ENCODE measurements around the gene KANSL1.

Gene KANSL1

GRCh38 chr17:46170639-46171429, 22.4 kb downstream of the KANSL1 start:
- H3K4me1 ChIP-seq (ENCODE audit: control insufficient read depth, insufficient read depth, low read length, poor library complexity, severe bottlenecking), result peaks cover 8% of the 10 kb centered on the region
- H3K9me3 ChIP-seq (ENCODE audit: control insufficient read depth, low read length), result no peaks in the 10 kb centered on the region
- no peak for DNase-seq
- no peak overlapping the region for H3K27ac ChIP-seq (ENCODE audit: insufficient read depth, low read length, poor library complexity, severe bottlenecking)
- H3K36me3 ChIP-seq (ENCODE audit: control insufficient read depth, insufficient read depth, low read length), result peaks cover 19% of the 10 kb centered on the region
- no peaks in the 10 kb centered on the region for H3K27me3 ChIP-seq (replicated peaks; ENCODE audit: control insufficient read depth, insufficient read depth, low read length, poor library complexity, severe bottlenecking)
- no peak overlapping the region for H3K4me3 ChIP-seq (ENCODE audit: insufficient read depth, low read depth, low read length, poor library complexity, severe bottlenecking)

GRCh38 chr17:46169913-46170638, 23.2 kb downstream of the KANSL1 start:
- DNase-seq, result no peak
- Histone ChIP-seq H3K4me3 (ENCODE audit: insufficient read depth, low read depth, low read length, poor library complexity, severe bottlenecking) (no peak overlapping the region), H3K9me3 (ENCODE audit: control insufficient read depth, low read length) (no peaks in the 10 kb centered on the region), H3K4me1 (ENCODE audit: control insufficient read depth, insufficient read depth, low read length, poor library complexity, severe bottlenecking) (peaks cover 8% of the 10 kb centered on the region), H3K27ac (ENCODE audit: insufficient read depth, low read length, poor library complexity, severe bottlenecking) (no peak overlapping the region), H3K36me3 (ENCODE audit: control insufficient read depth, insufficient read depth, low read length) (peaks cover 19% of the 10 kb centered on the region), H3K27me3 (replicated peaks; ENCODE audit: control insufficient read depth, insufficient read depth, low read length, poor library complexity, severe bottlenecking) (no peaks in the 10 kb centered on the region)

- no peak overlapping the region for H3K27ac ChIP-seq (ENCODE audit: insufficient read depth, low read length, poor library complexity, severe bottlenecking)
- no peak for DNase-seq
- H3K4me3 ChIP-seq (ENCODE audit: insufficient read depth, low read depth, low read length, poor library complexity, severe bottlenecking), result no peak overlapping the region
- no peaks in the 10 kb centered on the region for H3K9me3 ChIP-seq (ENCODE audit: control insufficient read depth, low read length)
- no peaks in the 10 kb centered on the region for H3K27me3 ChIP-seq (replicated peaks; ENCODE audit: control insufficient read depth, insufficient read depth, low read length, poor library complexity, severe bottlenecking)
- H3K4me1 ChIP-seq (ENCODE audit: control insufficient read depth, insufficient read depth, low read length, poor library complexity, severe bottlenecking), result peaks cover 21% of the 10 kb centered on the region
- peaks cover 19% of the 10 kb centered on the region for H3K36me3 ChIP-seq (ENCODE audit: control insufficient read depth, insufficient read depth, low read length)
These were observed 25.2 kb downstream of the KANSL1 start for GRCh38 chr17:46167826-46168569.

- DNase-seq, result no peak
- H3K27me3 ChIP-seq (replicated peaks; ENCODE audit: control insufficient read depth, insufficient read depth, low read length, poor library complexity, severe bottlenecking), result no peaks in the 10 kb centered on the region
- H3K4me3 ChIP-seq (ENCODE audit: insufficient read depth, low read depth, low read length, poor library complexity, severe bottlenecking), result no peak overlapping the region
- H3K9me3 ChIP-seq (ENCODE audit: control insufficient read depth, low read length), result no peaks in the 10 kb centered on the region
- H3K27ac ChIP-seq (ENCODE audit: insufficient read depth, low read length, poor library complexity, severe bottlenecking), result no peak overlapping the region
- peaks cover 22% of the 10 kb centered on the region for H3K4me1 ChIP-seq (ENCODE audit: control insufficient read depth, insufficient read depth, low read length, poor library complexity, severe bottlenecking)
- H3K36me3 ChIP-seq (ENCODE audit: control insufficient read depth, insufficient read depth, low read length), result peaks cover 19% of the 10 kb centered on the region
These were observed 26.0 kb downstream of the KANSL1 start for GRCh38 chr17:46167267-46167666.

- H3K27ac ChIP-seq (ENCODE audit: insufficient read depth, low read length, poor library complexity, severe bottlenecking), result no peak overlapping the region
- no peaks in the 10 kb centered on the region for H3K9me3 ChIP-seq (ENCODE audit: control insufficient read depth, low read length)
- DNase-seq, result no peak
- H3K36me3 ChIP-seq (ENCODE audit: control insufficient read depth, insufficient read depth, low read length), result peaks cover 16% of the 10 kb centered on the region
- H3K4me3 ChIP-seq (ENCODE audit: insufficient read depth, low read depth, low read length, poor library complexity, severe bottlenecking), result no peak overlapping the region
- no peaks in the 10 kb centered on the region for H3K27me3 ChIP-seq (replicated peaks; ENCODE audit: control insufficient read depth, insufficient read depth, low read length, poor library complexity, severe bottlenecking)
- peaks cover 27% of the 10 kb centered on the region for H3K4me1 ChIP-seq (ENCODE audit: control insufficient read depth, insufficient read depth, low read length, poor library complexity, severe bottlenecking)
These were observed 26.5 kb downstream of the KANSL1 start for GRCh38 chr17:46166692-46167249.

GRCh38 chr17:46163929-46164594, 29.2 kb downstream of the KANSL1 start:
- DNase-seq, result no peak
- no peaks in the 10 kb centered on the region for H3K36me3 ChIP-seq (ENCODE audit: control insufficient read depth, insufficient read depth, low read length)
- H3K27me3 ChIP-seq (replicated peaks; ENCODE audit: control insufficient read depth, insufficient read depth, low read length, poor library complexity, severe bottlenecking), result no peaks in the 10 kb centered on the region
- H3K4me3 ChIP-seq (ENCODE audit: insufficient read depth, low read depth, low read length, poor library complexity, severe bottlenecking), result no peak overlapping the region
- H3K27ac ChIP-seq (ENCODE audit: insufficient read depth, low read length, poor library complexity, severe bottlenecking), result no peak overlapping the region
- H3K4me1 ChIP-seq (ENCODE audit: control insufficient read depth, insufficient read depth, low read length, poor library complexity, severe bottlenecking), result peaks cover 29% of the 10 kb centered on the region
- H3K9me3 ChIP-seq (ENCODE audit: control insufficient read depth, low read length), result no peaks in the 10 kb centered on the region

- Histone ChIP-seq H3K4me1 (ENCODE audit: control insufficient read depth, insufficient read depth, low read length, poor library complexity, severe bottlenecking) (peaks cover 33% of the 10 kb centered on the region), H3K4me3 (ENCODE audit: insufficient read depth, low read depth, low read length, poor library complexity, severe bottlenecking) (no peak overlapping the region), H3K27ac (ENCODE audit: insufficient read depth, low read length, poor library complexity, severe bottlenecking) (no peak overlapping the region), H3K9me3 (ENCODE audit: control insufficient read depth, low read length) (no peaks in the 10 kb centered on the region), H3K27me3 (replicated peaks; ENCODE audit: control insufficient read depth, insufficient read depth, low read length, poor library complexity, severe bottlenecking) (no peaks in the 10 kb centered on the region), H3K36me3 (ENCODE audit: control insufficient read depth, insufficient read depth, low read length) (no peaks in the 10 kb centered on the region)
- DNase-seq, result no peak
These were observed 29.9 kb downstream of the KANSL1 start for GRCh38 chr17:46163316-46163715.

GRCh38 chr17:46162866-46163265, 30.4 kb downstream of the KANSL1 start:
- H3K9me3 ChIP-seq (ENCODE audit: control insufficient read depth, low read length), result no peaks in the 10 kb centered on the region
- H3K27ac ChIP-seq (ENCODE audit: insufficient read depth, low read length, poor library complexity, severe bottlenecking), result no peak overlapping the region
- H3K36me3 ChIP-seq (ENCODE audit: control insufficient read depth, insufficient read depth, low read length), result no peaks in the 10 kb centered on the region
- H3K27me3 ChIP-seq (replicated peaks; ENCODE audit: control insufficient read depth, insufficient read depth, low read length, poor library complexity, severe bottlenecking), result no peaks in the 10 kb centered on the region
- no peak for DNase-seq
- no peak overlapping the region for H3K4me3 ChIP-seq (ENCODE audit: insufficient read depth, low read depth, low read length, poor library complexity, severe bottlenecking)
- peaks cover 33% of the 10 kb centered on the region for H3K4me1 ChIP-seq (ENCODE audit: control insufficient read depth, insufficient read depth, low read length, poor library complexity, severe bottlenecking)

- H3K36me3 ChIP-seq (ENCODE audit: control insufficient read depth, insufficient read depth, low read length), result no peaks in the 10 kb centered on the region
- no peaks in the 10 kb centered on the region for H3K9me3 ChIP-seq (ENCODE audit: control insufficient read depth, low read length)
- no peak overlapping the region for H3K4me3 ChIP-seq (ENCODE audit: insufficient read depth, low read depth, low read length, poor library complexity, severe bottlenecking)
- H3K27ac ChIP-seq (ENCODE audit: insufficient read depth, low read length, poor library complexity, severe bottlenecking), result no peak overlapping the region
- peaks cover 57% of the 10 kb centered on the region for H3K4me1 ChIP-seq (ENCODE audit: control insufficient read depth, insufficient read depth, low read length, poor library complexity, severe bottlenecking)
- DNase-seq, result no peak
- no peaks in the 10 kb centered on the region for H3K27me3 ChIP-seq (replicated peaks; ENCODE audit: control insufficient read depth, insufficient read depth, low read length, poor library complexity, severe bottlenecking)
These were observed 33.1 kb downstream of the KANSL1 start for GRCh38 chr17:46160169-46160568.

Data from effector memory CD4-positive, alpha-beta T cell (primary cell).